PFSK-1 (cell line): ENCODE results near the gene APCDD1.

Experiments used
- POLR2AphosphoS5 ChIP-seq: IDR thresholded peaks from 2 replicates; pipeline ENCODE4 v1.6.1; 2012; ENCODE audit warnings: low read depth, mild to moderate bottlenecking, control low read depth, low read length, moderate library complexity
- SIN3A ChIP-seq: IDR thresholded peaks from 2 replicates; pipeline ENCODE4 v1.6.1; 2012; ENCODE audit warnings: mild to moderate bottlenecking, low read length, moderate library complexity, borderline replicate concordance; ENCODE audit not compliant: insufficient read depth
- TAF1 ChIP-seq: IDR thresholded peaks from 2 replicates; pipeline ENCODE4 v1.6.1; 2012; ENCODE audit warnings: low read length, control low read depth, borderline replicate concordance; ENCODE audit not compliant: insufficient read depth

- TF ChIP-seq SIN3A (no peak), TAF1 (no peak), POLR2AphosphoS5 (no peak)
These were observed 68.1 kb downstream of the APCDD1 start for GRCh38 chr18:10522574-10522973.
